PC-3 (cell line): ENCODE measurements around the gene CCSER2. TPM values are rescaled to one million over a fixed set of nuclear protein-coding genes. Genes with fewer than 3 reads are reported as not detected.
"Not testable (repeated sequence)": the region's sequence is repeated elsewhere in the genome, so short reads cannot be mapped to it uniquely, and the experiment has no call there.

Experiments
- ATAC-seq: fragments of 200-7000 bp; cut with Tn5 transposase; 2 replicates; pipeline ENCODE4 v1.9.1; 2020; ENCODE audit warnings: mild to moderate bottlenecking, moderate library complexity
- BruUV-seq: library from RNA; stranded (reverse); fragments of 400-500 nt; replicated peaks from 2 replicates; lab custom pipeline; 2021; lab: Mats Ljungman, UMichigan
- CTCF ChIA-PET: fragments of 300-600 bp; sonication (Branson Sonifier 250); formaldehyde crosslinking; loops from one replicate; lab custom pipeline; 2022; ENCODE audit warnings: antibody characterized with exemption; lab: Charles Lee
- POLR2A ChIA-PET: fragments of 300-600 bp; sonication (Branson Sonifier 250); formaldehyde crosslinking; loops from one replicate; lab custom pipeline; 2022; ENCODE audit warnings: antibody characterized with exemption; ENCODE audit not compliant: unreplicated experiment; lab: Charles Lee
- DNase-seq: peaks from one replicate; pipeline ENCODE4 v3.0.0-alpha.2; 2015
- H2AFZ ChIP-seq: fragments of 300-600 bp; sonication (generic); 2 replicates; pipeline ENCODE4 v1.6.0; 2016; ENCODE audit warnings: antibody characterized with exemption, low read length
- H3F3A ChIP-seq: fragments of 300-600 bp; sonication (generic); one replicate; pipeline ENCODE4 v1.6.0; 2017; ENCODE audit warnings: antibody characterized with exemption, low read length, control low read depth, mild to moderate bottlenecking; ENCODE audit not compliant: unreplicated experiment
- H3K27ac ChIP-seq: fragments of 300-600 bp; sonication (generic); 2 replicates; pipeline ENCODE4 v1.5.1; 2016; ENCODE audit warnings: mild to moderate bottlenecking, low read length
- H3K27me3 ChIP-seq: fragments of 300-600 bp; sonication (generic); 2 replicates; pipeline ENCODE4 v1.6.1; 2016; ENCODE audit warnings: low read length, mixed read lengths
- H3K36me3 ChIP-seq: fragments of 300-600 bp; sonication (generic); 2 replicates; pipeline ENCODE4 v1.6.1; 2016; ENCODE audit warnings: low read depth, mixed run types, low read length, mixed read lengths
- H3K4me1 ChIP-seq: fragments of 300-600 bp; sonication (generic); 2 replicates; pipeline ENCODE4 v1.5.1; 2016; ENCODE audit warnings: low read length; ENCODE audit not compliant: insufficient read depth
- H3K4me2 ChIP-seq: fragments of 300-600 bp; sonication (generic); 2 replicates; pipeline ENCODE4 v1.6.0; 2016; ENCODE audit warnings: low read length
- H3K4me3 ChIP-seq: fragments of 300-600 bp; sonication (generic); 2 replicates; pipeline ENCODE4 v1.5.1; 2016; ENCODE audit warnings: mild to moderate bottlenecking, low read length, mixed read lengths
- H3K79me2 ChIP-seq: fragments of 300-600 bp; sonication (generic); 2 replicates; pipeline ENCODE4 v1.6.1; 2017; ENCODE audit warnings: low read length, mixed read lengths
- H3K9ac ChIP-seq: fragments of 300-600 bp; sonication (generic); 2 replicates; pipeline ENCODE4 v1.6.0; 2016; ENCODE audit warnings: mild to moderate bottlenecking, low read length
- H3K9me2 ChIP-seq: fragments of 300-600 bp; sonication (generic); replicated peaks from 2 replicates; pipeline ENCODE4 v1.6.1; 2016; ENCODE audit warnings: mixed run types, low read length, mixed read lengths
- H3K9me3 ChIP-seq: fragments of 300-600 bp; sonication (generic); 2 replicates; pipeline ENCODE4 v1.6.1; 2016; ENCODE audit warnings: low read length, mixed read lengths
- H4K20me1 ChIP-seq: fragments of 300-600 bp; sonication (generic); 2 replicates; pipeline ENCODE4 v1.6.1; 2016; ENCODE audit warnings: low read length, mixed read lengths
- EZH2 ChIP-seq: fragments of 300-600 bp; sonication (generic); IDR thresholded peaks from one replicate; pipeline ENCODE4 v1.6.1; 2017; ENCODE audit warnings: antibody characterized with exemption, mild to moderate bottlenecking, low read length; ENCODE audit not compliant: unreplicated experiment
- EZH2phosphoT487 ChIP-seq: fragments of 300-600 bp; sonication (generic); IDR thresholded peaks from 2 replicates; pipeline ENCODE4 v1.6.1; 2018; ENCODE audit warnings: mild to moderate bottlenecking, antibody characterized with exemption, low read length, borderline replicate concordance
- intact Hi-C: fragments of 100-400 bp; cut with micrococcal nuclease; formaldehyde crosslinking; loops from 2 replicates; pipeline ENCODE4 v1.9.0; 2023
- total RNA-seq: library from RNA; depleted of rRNA; stranded (reverse); fragments of >200 nt; gene quantifications from 2 replicates; pipeline ENCODE4 v1.2.3, GENCODE V29; 2014
- TF ChIP-seq, protein P1 (sequence below): fragments of 300-600 bp; sonication (generic); conservative IDR thresholded peaks from 2 replicates; pipeline ENCODE4 v1.5.1; 2017; ENCODE audit warnings: antibody characterized with exemption, low read depth, mild to moderate bottlenecking, low read length

The CCSER2 gene
- total RNA-seq, 1 experiment from 2014 or later: 10.2 TPM

DNA sequence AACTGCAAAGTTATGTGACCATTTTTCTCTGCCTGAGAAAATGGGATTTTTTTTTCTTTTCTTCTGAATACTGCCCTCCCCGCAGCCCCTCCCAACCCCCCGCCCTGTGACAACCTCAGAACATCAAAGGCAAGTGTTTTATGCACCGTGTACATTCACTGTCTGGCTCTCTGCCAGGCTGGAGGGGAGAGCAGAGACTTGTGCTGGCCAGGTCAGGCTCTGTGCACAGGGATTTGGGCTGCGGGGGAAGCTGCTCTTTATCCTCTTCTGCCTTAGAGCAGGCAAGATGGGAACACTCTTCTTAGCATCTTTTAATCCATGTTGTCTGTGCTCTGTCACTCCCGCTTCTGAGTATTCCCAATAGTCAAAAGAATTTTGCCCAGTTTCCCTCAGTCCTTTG is 195.1 kb downstream of the CCSER2 start:
- no peak overlapping the region for H3K4me2 ChIP-seq
- no peak overlapping the region for H2AFZ ChIP-seq
- no peak overlapping the region for H3K9ac ChIP-seq
- no peaks in the 10 kb centered on the region for H3K36me3 ChIP-seq
- H3K4me1 ChIP-seq: peaks cover 30% of the 10 kb centered on the region
- POLR2A ChIA-PET: no interaction called here
- no peaks in the 10 kb centered on the region for H3K9me2 ChIP-seq
- no peaks in the 10 kb centered on the region for H4K20me1 ChIP-seq
- H3K27me3 ChIP-seq: no peaks in the 10 kb centered on the region
- no peaks in the 10 kb centered on the region for H3K9me3 ChIP-seq
- intact Hi-C loops: loop anchor here (5.0 kb wide), 1 partner anchor 101 kb away; no protein-coding TSS in a partner anchor
- no peaks in the 10 kb centered on the region for H3F3A ChIP-seq
- H3K27ac ChIP-seq: no peak overlapping the region
- ATAC-seq (no peak), DNase-seq (peak; percentile 25)
- H3K4me3 ChIP-seq: no peak overlapping the region
- BruUV-seq: no TSS peak
- no peaks in the 10 kb centered on the region for H3K79me2 ChIP-seq
- TF ChIP-seq EZH2phosphoT487: no peak
- TF ChIP-seq, protein P1, sequence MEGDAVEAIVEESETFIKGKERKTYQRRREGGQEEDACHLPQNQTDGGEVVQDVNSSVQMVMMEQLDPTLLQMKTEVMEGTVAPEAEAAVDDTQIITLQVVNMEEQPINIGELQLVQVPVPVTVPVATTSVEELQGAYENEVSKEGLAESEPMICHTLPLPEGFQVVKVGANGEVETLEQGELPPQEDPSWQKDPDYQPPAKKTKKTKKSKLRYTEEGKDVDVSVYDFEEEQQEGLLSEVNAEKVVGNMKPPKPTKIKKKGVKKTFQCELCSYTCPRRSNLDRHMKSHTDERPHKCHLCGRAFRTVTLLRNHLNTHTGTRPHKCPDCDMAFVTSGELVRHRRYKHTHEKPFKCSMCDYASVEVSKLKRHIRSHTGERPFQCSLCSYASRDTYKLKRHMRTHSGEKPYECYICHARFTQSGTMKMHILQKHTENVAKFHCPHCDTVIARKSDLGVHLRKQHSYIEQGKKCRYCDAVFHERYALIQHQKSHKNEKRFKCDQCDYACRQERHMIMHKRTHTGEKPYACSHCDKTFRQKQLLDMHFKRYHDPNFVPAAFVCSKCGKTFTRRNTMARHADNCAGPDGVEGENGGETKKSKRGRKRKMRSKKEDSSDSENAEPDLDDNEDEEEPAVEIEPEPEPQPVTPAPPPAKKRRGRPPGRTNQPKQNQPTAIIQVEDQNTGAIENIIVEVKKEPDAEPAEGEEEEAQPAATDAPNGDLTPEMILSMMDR: no peak
- no peak for TF ChIP-seq EZH2
- CTCF ChIA-PET: interaction anchor here (1.7 kb wide), 1 partner anchor 14 kb away, joined by 6 read pairs; no protein-coding TSS in a partner anchor

DNA sequence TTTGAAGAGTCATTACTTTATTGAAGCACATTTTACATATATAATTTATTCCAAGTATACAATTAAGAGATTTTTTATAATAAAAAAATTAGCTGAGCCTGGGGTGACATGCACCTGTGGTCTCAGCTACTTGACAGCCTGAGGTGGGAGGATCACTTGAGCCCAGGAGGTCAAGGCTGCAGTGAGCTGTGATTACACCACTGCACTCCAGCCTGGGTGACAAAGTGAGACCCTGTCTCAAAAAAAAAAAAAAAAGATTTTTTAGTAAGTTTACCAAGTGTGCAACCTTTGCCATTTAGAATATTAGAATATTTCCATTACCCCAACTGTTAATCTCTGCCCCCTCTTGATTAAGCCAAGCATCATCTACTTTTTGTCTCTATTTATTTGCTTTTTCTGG is 196.0 kb downstream of the CCSER2 start:
- no peaks in the 10 kb centered on the region for H4K20me1 ChIP-seq
- H3K9me2 ChIP-seq: no peaks in the 10 kb centered on the region
- no TSS peak for BruUV-seq
- H3K36me3 ChIP-seq: no peaks in the 10 kb centered on the region
- DNase-seq (no peak), ATAC-seq (no peak)
- POLR2A ChIA-PET: no interaction called here
- no peak overlapping the region for H2AFZ ChIP-seq
- no peak for TF ChIP-seq EZH2
- no peaks in the 10 kb centered on the region for H3K27me3 ChIP-seq
- H3F3A ChIP-seq: no peaks in the 10 kb centered on the region
- H3K4me1 ChIP-seq: peaks cover 31% of the 10 kb centered on the region
- no peak overlapping the region for H3K9ac ChIP-seq
- CTCF ChIA-PET: no interaction called here
- H3K4me3 ChIP-seq: no peak overlapping the region
- H3K4me2 ChIP-seq: no peak overlapping the region
- intact Hi-C loops: loop anchor here (5.0 kb wide), 1 partner anchor 102 kb away; no protein-coding TSS in a partner anchor
- H3K9me3 ChIP-seq: no peaks in the 10 kb centered on the region
- H3K79me2 ChIP-seq: no peaks in the 10 kb centered on the region
- H3K27ac ChIP-seq: no peak overlapping the region

DNA sequence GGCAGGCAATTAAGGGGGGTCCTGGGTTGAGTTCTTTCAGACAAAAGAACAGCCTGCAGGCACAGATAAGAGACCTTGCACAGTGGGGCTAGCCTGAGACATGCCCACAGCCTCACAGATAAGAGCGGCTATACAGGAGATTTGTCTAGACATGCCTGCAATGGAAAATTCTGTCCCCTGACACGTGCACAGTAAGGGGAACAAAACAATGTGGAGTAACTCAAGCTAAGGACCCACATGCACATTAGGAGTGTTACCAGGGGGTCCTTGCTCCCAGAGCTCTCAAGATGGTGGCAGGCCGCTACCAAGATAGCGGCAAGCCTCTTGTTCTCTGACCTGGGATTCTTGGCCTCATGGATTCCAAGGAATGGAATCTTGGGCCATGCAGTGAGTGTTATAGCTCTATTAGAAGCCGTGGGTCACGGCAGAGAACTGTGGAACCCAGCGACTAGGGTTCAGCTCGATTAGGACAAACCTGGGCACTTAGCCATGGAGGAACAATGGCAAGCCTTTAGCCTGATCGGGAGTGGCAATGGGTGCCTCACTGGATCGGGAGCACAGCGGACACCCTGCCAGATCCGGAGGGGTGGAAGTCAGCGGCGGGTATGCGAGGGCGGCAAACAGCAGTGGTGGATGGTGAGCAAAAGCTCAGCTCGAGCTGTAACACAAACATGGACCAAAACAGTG is 196.9 kb downstream of the CCSER2 start:
- H3K79me2 ChIP-seq: no peaks in the 10 kb centered on the region
- DNase-seq (no peak), ATAC-seq (no peak)
- no peaks in the 10 kb centered on the region for H3K9me3 ChIP-seq
- no peaks in the 10 kb centered on the region for H3F3A ChIP-seq
- peaks cover 31% of the 10 kb centered on the region for H3K4me1 ChIP-seq
- ChIA-PET POLR2A (no interaction called here), CTCF (no interaction called here)
- no peak overlapping the region for H3K9ac ChIP-seq
- no peaks in the 10 kb centered on the region for H3K27me3 ChIP-seq
- H3K4me2 ChIP-seq: no peak overlapping the region
- no peak overlapping the region for H3K4me3 ChIP-seq
- no peaks in the 10 kb centered on the region for H3K9me2 ChIP-seq
- H4K20me1 ChIP-seq: no peaks in the 10 kb centered on the region
- H3K27ac ChIP-seq: no peak overlapping the region
- H2AFZ ChIP-seq: no peak overlapping the region
- H3K36me3 ChIP-seq: no peaks in the 10 kb centered on the region
- intact Hi-C loops: no loop called here
- BruUV-seq: no TSS peak
- TF ChIP-seq, protein P1: no peak
- no peak for TF ChIP-seq EZH2phosphoT487
- TF ChIP-seq EZH2: no peak

DNA sequence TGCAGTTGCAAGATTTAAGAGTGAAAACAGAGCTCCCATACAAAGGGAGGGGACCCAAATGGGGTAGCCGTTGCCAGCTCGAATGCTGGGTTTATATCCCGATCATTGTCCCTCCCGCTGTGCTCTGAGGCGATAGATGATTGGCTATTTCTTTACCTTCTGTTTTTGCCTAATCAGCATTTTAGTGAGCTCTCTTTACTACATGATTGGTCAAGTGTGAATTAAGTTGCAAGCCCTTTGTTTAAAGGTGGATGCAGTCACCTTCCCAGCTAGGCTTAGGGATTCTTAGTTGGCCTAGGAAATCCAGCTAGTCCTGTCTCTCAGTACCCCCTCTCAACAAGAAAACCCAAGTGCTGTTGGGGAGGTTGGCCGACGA is 197.4 kb downstream of the CCSER2 start:
- H3K9me3 ChIP-seq, H2AFZ ChIP-seq, BruUV-seq, H4K20me1 ChIP-seq, H3K36me3 ChIP-seq, ATAC-seq, CTCF ChIA-PET, H3K4me3 ChIP-seq, H3K27me3 ChIP-seq, H3K4me2 ChIP-seq, H3K27ac ChIP-seq, H3K9ac ChIP-seq, intact Hi-C loops, DNase-seq, H3F3A ChIP-seq, H3K79me2 ChIP-seq, POLR2A ChIA-PET, H3K9me2 ChIP-seq: not testable (repeated sequence)
- peaks cover 31% of the 10 kb centered on the region for H3K4me1 ChIP-seq

DNA sequence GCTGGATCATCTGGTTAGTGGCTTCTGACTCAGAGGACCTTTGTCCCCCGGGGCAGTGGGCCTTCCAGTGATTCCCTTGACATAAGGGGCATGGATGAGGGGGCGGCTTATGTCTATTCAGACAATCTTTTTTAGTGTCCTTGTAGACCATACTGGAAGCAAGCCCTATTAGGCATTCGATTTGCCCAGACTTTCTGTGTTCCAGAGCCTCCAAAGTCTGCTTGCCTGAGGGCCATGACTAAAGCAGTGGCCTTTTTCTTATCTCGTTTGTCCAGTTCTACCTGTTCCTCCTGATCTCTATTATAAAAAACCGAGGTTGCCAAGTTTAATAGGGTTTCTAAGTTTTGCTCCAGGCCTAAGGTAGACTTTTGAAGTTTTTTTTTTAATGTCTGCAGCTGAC is 199.0 kb downstream of the CCSER2 start:
- H3K4me3 ChIP-seq, H3K36me3 ChIP-seq, H3K27me3 ChIP-seq, H3K9me2 ChIP-seq, H2AFZ ChIP-seq, H3K79me2 ChIP-seq, POLR2A ChIA-PET, H3F3A ChIP-seq, H3K9me3 ChIP-seq, BruUV-seq, intact Hi-C loops, ATAC-seq, H4K20me1 ChIP-seq, H3K9ac ChIP-seq, CTCF ChIA-PET: not testable (repeated sequence)
- 0 out of 2 replicates have a peak overlapping the region, but pooled peaks have one; percentile 23 for H3K27ac ChIP-seq
- peak; percentile 87 for DNase-seq
- H3K4me2 ChIP-seq: peak overlapping the region; percentile 51; the same call in 1 of the 2 replicates
- H3K4me1 ChIP-seq: peaks cover 36% of the 10 kb centered on the region
